ENCODE results near the gene TOP3B. TPM values are rescaled to one million over a fixed set of nuclear protein-coding genes. Genes with fewer than 3 reads are reported as not detected.

The TOP3B gene
- total RNA-seq, 2 donors from 2014 or later: 26.0 to 40.4 TPM

GRCh38 chr22:21992593-21993237 lies 10.1 kb upstream of the TOP3B start:
- Histone ChIP-seq H3K27me3 (replicated peaks; ENCODE audit: insufficient read depth) (no peaks in the 10 kb centered on the region), H3K27ac (no peak overlapping the region), H3K9me3 (no peaks in the 10 kb centered on the region), H3K36me3 (no peaks in the 10 kb centered on the region), H3K4me1 (ENCODE audit: control insufficient read depth in 1 of 2, low read depth in 2 of 2) (no peaks in the 10 kb centered on the region), H3K4me3 (no peak overlapping the region)
- ATAC-seq (ENCODE audit: insufficient number of reproducible peaks, low FRiP score, low read depth): no peak
- DNase-seq (ENCODE audit: low spot score): no peak
- no peak for TF ChIP-seq CTCF (IDR thresholded peaks at IDR 0.05)

DNA sequence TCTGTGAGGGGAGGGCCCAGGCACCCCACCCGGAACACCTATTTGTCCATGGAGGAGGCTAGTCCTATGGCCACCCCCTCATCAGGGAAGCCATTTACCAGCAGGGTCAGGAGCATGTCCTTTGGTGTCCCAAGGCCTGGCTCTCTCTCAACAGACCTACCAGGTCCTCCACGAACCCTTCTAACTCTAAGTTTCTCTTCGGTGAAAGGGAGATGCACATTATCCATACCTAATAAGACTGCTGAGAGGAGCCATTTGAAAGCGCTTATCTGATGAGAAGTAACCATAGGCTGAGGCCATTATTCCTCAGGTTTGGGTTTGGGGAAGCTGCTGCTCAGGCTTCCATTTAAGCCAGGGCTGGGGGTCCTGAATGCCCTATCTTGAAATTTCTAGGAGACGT lies 9.2 kb upstream of the TOP3B start:
- Histone ChIP-seq H3K4me3 (no peak overlapping the region), H3K36me3 (no peaks in the 10 kb centered on the region), H3K9me3 (no peaks in the 10 kb centered on the region), H3K27ac (no peak overlapping the region), H3K4me1 (ENCODE audit: control insufficient read depth in 1 of 2, low read depth in 2 of 2) (no peaks in the 10 kb centered on the region), H3K27me3 (replicated peaks; ENCODE audit: insufficient read depth) (no peaks in the 10 kb centered on the region)
- no peak for TF ChIP-seq CTCF (IDR thresholded peaks at IDR 0.05)
- no peak for ATAC-seq (ENCODE audit: insufficient number of reproducible peaks, low FRiP score, low read depth)
- DNase-seq (ENCODE audit: low spot score): no peak

- H3K4me3 ChIP-seq: no peak overlapping the region
- TF ChIP-seq CTCF (IDR thresholded peaks at IDR 0.05): no peak
- no peak overlapping the region for H3K27ac ChIP-seq
- no peaks in the 10 kb centered on the region for H3K9me3 ChIP-seq
- H3K36me3 ChIP-seq: no peaks in the 10 kb centered on the region
- no peaks in the 10 kb centered on the region for H3K4me1 ChIP-seq (ENCODE audit: control insufficient read depth in 1 of 2, low read depth in 2 of 2)
- ATAC-seq (ENCODE audit: insufficient number of reproducible peaks, low FRiP score, low read depth): no peak
- no peaks in the 10 kb centered on the region for H3K27me3 ChIP-seq (replicated peaks; ENCODE audit: insufficient read depth)
- DNase-seq (ENCODE audit: low spot score): no peak
Observed at GRCh38 chr22:21991304-21991596, 8.7 kb upstream of the TOP3B start.

DNA sequence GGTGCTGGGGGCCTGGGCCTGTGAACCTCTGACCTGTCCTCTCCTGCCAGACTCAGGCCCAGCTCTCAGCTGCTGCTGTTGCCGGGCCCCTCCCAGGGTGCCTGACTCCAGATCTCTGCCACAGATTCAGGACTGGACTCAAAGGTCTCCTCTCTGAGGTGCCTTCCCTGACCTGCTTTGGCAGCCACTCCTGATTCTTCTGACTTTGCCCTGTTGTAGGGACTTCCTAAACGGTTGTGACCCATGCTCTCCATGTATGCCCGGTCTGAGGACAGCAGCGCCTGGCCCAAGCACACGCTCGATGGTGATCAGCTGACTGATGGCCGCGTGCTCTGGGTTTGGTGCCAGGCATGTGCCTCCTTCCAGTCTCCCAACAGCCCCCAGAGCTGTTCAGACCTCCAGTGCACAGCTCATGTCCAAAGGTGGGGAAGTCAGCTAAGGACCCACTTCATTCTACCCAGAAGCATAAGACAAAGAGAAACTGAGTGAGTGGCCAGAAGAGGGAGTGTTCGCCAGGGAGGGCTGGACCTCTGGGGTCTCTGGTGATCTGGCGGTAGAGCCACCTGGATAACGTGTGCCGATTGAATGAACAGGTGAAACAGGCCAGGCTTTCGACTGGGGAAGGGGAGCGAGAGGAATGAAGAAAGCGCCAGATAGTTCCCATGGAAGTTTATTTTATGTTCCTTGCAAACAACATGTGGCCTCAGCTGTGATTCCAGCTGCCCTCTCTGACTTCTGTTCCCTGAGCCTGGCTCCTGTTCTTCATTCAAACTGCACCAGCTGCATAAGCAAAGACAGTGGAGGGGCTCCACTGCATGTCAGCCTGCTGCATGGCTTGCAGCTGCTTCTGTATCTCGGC lies 8.1 kb upstream of the TOP3B start:
- DNase-seq (ENCODE audit: low spot score) (no peak), ATAC-seq (ENCODE audit: insufficient number of reproducible peaks, low FRiP score, low read depth) (no peak)
- Histone ChIP-seq H3K27ac (no peak overlapping the region), H3K4me3 (no peak overlapping the region), H3K27me3 (replicated peaks; ENCODE audit: insufficient read depth) (no peaks in the 10 kb centered on the region), H3K36me3 (no peaks in the 10 kb centered on the region), H3K4me1 (ENCODE audit: control insufficient read depth in 1 of 2, low read depth in 2 of 2) (no peaks in the 10 kb centered on the region), H3K9me3 (no peaks in the 10 kb centered on the region)
- no peak for TF ChIP-seq CTCF (IDR thresholded peaks at IDR 0.05)

DNA sequence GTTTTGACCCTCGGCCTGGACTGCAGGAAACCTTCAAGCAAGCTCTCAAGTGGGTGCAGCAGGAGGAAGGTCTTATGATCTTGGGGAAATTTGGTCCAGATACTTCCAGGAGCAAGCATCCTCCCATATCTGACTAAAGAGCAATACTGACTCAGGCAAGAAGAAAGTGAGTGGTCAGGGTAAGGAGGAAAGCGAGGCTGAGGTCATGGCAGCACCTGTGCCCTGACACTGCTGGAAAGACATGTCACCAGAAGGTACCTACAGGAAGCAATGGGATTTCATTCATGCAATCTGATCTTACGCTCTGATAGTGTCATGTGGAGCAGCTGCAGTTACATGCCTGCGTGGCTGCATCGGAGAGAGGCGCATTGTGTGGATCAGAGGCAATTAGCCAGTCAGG lies 6.5 kb upstream of the TOP3B start:
- ATAC-seq (ENCODE audit: insufficient number of reproducible peaks, low FRiP score, low read depth) (no peak), DNase-seq (ENCODE audit: low spot score) (no peak)
- no peak for TF ChIP-seq CTCF (IDR thresholded peaks at IDR 0.05)
- Histone ChIP-seq H3K27ac (no peak overlapping the region), H3K36me3 (no peaks in the 10 kb centered on the region), H3K9me3 (no peaks in the 10 kb centered on the region), H3K4me1 (ENCODE audit: control insufficient read depth in 1 of 2, low read depth in 2 of 2) (no peaks in the 10 kb centered on the region), H3K4me3 (no peak overlapping the region), H3K27me3 (replicated peaks; ENCODE audit: insufficient read depth) (no peaks in the 10 kb centered on the region)

Measured in thoracic aorta (tissue), 2 donors.